Measurements from ENCODE around the gene GPRIN3.
"Not testable (repeated sequence)": the region's sequence is repeated elsewhere in the genome, so short reads cannot be mapped to it uniquely, and the experiment has no call there.

Gene GPRIN3

DNA sequence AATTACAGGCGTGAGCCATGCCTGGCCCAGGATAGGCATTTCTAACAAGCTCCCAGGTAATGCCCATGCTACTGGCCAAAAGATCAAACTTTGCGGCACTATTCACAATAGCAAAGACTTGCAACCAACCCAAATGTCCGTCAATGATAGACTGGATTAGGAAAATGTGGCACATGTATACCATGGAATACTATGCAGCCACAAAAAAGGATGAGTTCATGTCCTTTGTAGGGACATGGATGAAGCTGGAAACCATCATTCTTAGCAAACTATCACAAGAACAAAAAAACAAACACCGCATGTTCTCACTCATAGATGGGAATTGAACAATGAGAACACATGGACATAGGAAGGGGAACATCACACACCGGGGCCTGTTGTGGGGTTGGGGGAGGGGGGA lies 1.6 kb upstream of the GPRIN3 start:
- not testable (repeated sequence) for DNase-seq

DNA sequence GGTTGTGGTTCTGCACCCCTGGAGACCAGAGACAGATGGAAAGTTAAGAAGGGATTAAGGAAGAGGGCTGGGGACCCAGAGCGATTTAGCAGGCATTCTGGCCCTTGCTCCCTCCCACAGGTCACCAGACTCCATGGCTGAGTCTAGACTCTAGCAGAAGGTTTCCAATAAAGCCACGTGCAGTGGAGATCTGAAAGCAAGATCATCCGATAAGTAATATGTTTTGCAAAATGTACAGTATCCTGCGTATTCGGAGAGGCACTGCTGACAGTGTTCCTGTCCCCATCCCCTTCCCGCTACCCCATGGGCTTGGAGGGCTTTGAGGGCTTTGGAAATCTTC lies 531 bp upstream of the GPRIN3 start:
- no peak for DNase-seq

DNA sequence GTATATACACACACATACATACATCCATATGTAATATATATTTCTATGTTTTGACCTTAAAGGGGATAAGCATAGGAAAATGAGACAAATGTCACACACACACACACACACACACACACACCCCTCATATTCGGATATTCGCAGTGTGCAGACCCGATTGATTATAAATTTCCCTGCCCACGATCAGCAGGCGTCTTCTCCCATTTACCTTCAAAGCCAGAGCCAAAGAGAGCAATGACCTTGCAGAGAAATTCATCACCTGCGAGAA lies 488 bp downstream of the GPRIN3 start:
- DNase-seq = no peak

DNA sequence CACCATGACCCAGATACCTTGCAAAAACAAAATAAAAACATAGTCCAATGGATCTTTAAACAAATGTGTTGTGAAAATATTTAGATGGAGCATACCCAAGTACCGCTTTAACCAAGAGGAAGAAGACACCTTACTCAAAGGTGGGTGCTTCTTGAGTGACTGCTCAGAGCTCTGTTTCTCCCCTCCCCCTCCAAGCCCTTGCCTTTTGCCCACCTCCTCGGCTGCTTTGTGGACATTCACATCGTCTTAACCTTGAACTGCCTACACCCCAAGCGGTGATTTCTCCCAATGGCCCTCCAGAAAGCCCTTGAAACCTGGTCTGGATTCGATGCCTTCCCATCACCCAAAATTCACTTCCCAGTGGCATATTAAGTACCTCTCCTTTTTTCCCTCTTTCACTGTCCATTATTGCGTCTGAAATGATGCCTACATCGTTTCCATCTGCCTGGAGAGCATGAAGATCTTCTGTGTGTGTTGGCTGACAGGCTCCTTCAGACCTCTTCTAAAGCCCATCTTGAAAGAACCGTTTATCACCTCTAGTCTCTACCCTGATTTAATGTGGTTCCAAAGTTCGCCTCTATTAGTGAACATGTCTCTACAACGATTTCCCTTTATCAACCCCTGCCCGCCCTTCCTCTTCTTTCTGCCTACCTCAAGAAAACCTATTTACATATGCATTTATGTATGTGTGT lies 968 bp downstream of the GPRIN3 start:
- no peak for DNase-seq

DNA sequence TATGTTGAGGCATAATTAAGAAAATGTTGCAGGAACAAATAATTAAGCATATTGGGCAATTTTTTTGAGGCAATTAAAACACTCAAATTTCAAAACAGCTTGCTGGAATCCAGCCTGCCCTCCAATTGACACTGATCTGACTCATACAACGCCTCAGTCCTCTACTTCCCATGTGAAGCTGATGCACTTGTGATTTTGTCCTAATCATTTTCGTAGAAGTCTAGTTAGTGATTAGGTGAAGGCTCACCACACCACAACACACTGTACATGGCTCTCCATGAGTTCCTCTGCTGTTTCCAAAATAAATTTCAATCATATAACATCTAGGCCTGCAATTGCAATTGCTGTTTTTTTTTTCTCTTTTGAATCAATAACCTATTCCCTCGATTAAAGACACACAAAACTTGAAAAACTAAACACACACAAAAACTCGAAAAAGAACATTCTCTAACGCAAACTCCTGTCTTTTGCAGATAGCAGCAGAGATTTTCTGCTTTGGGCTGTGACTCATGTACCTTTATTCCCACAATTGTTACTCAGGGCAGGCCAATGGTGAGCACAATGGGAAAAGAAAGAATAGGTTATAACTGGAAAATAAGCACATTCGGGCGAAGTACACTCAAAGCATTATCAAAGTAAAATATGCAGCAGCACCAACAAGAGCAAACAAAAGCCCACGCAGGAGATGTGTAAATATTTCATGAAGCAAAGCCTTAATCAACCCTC lies 1.7 kb downstream of the GPRIN3 start:
- DNase-seq = no peak

DNA sequence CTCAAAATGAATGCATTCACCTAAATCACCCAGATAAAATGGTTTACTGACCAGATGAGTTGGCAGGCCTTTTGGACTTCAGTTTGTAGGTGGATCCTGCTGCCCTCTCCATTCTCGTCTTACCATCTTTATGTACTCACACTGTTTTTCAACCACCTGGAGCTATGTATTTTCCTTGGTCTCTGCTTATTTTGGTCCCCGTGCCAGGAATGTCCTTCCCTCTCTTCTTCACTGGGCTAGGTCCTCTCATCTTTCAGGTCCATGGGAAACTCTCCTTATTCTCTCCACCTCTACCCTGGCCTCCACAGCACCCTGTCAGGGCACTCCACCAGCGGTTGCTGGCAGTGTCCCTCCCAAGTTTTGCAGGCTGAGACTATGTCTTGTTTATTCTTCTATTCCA lies 2.6 kb downstream of the GPRIN3 start:
- DNase-seq = no peak

DNA sequence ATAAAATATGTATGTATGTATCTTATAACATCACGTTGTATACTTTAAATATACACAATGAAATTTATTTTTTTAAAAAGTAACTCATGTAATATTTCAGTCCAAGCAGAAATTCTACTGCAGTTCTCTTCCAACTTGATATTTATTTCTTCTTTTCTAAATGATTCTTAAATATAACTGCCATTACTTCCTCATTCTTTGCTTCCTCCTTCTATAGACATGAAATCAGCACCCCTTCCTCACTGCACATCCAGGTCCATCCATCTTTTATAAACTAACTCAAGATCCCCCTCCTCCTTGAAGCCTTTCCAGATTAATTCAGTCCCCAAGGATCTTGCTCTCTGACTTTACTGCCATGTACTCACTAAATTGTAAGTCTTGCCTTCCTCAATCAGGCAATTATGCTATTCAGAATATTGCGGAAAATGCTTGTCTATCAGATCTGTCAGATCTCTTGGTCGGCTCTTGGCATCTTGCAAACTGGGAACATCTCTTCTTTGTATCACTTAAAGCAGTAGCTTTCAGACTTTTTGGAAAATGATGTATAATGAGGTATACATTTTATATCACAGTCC lies 3.7 kb downstream of the GPRIN3 start:
- no peak for DNase-seq

DNA sequence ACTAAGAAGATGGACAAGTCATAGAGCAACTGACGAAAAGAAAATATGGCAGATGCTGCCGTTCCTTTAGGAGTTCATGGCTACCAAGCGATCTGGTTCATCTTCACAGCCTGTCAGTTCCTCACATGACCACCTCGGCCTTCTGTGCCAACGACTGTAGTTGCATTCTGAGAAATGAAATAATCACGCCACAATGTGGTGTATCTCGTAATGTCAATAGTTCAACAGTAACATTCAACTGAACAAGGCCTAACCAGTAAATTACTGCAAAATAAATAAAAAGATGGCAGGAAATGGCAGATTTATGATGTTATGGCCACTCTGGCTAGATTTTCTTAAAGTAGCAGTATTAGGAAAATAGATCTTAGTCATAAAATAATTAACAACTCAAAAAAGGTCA lies 4.4 kb downstream of the GPRIN3 start:
- DNase-seq = no peak

DNA sequence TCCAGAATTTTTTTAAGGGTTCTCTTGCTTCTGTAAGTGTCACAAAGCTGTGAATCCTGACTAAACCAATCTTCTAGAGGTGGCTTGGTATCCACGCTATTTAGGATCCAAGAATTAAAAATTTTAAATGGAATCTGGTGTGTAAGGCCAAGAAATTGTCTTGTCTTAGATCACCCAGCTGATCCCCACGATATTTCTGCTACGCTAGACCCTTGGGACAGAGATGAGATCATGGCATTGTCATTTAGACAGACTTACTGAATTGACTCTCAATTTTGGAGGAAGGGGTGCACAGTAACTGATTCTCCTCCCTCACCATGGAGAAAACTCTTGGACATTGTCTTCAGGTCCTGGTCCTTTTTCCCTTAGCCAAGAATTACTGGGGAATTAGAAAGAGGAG lies 5.7 kb downstream of the GPRIN3 start:
- no peak for DNase-seq

DNA sequence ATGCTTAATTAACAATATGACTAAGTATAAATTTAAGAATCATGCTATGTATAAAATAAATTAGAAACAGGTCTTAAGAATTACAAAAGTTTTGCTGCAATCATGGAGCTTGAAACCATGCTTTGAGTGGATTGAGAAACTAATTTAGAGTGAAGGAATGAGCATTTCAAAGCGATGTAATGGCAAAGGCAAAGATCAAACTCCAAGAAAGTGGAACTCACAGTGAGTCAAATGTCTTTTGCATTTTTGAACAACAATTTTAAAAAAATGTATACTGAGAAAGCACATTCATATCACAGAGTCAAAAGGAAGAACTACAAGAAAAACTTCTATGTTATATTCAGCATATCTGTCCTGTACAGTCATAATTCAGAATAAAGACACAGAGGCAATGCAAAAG lies 6.6 kb downstream of the GPRIN3 start:
- no peak for DNase-seq

DNA sequence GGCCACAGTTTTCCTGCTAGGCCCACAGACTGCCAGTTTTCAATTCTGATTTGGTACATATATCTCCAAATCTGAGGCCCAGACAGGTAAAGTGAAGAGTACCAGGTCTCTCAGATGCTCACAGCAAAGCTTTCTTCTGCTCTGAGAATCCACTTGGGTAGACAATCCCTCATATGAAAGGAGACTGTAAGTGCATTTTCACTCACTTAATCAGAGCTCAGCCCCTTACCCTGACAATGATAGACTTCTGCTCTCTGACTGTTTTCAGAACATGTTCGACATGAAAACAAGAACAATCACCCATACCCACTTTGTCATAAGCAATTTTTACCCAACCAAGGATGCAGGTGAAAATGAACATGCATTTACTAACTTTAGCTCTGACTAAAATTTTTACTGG lies 7.1 kb downstream of the GPRIN3 start:
- no peak for DNase-seq

DNA sequence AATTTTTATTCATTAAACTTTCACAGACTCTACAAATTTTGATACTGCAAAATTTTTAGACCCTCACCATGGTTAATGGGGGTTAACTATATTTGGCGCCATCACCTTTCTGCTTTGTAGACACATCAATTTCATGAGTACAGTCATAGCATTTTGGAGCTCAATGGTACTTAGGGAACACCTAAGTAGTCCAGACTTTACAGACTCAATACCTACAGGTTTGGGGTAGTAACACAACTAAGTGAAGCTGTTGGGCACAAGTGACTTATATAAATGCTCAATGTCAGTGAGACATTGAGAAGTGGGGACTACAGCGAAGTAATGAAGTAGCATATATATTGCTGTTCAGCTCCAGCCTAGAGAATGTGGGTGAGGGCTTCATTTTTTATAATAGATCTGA lies 7.5 kb downstream of the GPRIN3 start:
- no peak for DNase-seq

DNA sequence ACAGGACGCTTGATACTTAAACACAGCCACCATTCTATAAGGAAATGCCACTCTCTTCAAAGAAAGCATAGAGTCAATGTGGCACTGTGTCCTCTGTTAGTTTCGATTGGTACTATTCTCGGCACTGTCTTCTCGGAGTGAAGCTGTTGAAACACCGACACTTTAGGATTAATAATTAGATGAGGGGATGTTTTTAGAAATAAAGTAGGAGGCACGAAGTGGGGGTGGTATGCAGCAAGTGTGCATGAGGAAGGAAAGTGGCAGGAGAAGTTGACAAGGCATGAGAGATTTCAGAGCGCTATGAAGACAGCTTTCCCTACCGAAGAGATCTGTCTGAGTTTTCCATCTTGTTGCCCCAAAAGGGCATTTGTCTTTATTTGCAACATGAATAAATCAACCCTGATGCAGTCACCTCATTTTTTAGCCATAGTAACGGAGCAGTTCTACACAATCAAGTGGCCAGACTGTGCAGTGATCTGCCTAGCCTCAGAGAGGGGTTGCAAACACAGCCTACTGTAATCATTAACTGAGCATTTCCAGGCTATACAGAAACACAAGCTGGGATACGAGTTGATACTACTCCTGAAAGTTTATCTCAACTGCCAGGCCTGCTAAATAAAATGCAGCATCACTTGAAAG lies 8.3 kb downstream of the GPRIN3 start:
- DNase-seq = no peak

DNA sequence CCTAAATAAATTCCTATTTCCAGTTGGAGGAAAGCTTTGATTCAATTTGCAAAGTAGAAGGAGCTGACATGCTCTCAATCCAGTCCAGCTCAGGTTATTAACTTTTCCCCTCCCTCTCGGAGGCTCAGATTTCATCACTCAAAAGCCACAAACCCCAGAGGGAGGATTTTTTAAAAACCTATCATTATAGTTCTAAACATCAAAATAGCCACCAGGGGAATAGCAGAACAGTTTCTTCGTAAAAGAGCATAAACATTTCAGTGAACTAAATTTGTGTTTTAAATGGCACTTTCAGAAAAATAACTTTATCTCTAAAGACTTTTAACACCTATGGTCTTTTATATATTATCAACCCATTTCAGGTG lies 8.8 kb downstream of the GPRIN3 start:
- no peak for DNase-seq

DNA sequence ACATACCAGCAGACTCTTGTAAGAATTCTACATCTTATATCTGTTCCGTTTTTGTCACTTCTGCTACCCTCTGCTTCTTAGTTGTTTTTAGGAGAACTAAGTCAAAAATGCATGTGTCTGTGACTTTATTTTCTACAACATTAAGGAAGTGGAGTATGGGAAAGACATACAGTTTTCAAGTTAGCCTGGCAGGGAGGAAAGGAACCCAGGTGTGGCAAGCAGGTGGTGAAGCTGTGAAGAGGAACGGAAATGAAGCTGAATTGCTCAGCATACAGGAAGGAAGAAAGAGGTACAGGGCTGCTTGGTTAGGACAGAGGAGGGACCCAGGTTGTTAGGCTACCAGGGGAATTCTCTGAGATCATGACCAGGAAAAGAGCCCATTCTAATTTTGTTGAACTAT lies 9.4 kb downstream of the GPRIN3 start:
- no peak for DNase-seq

DNA sequence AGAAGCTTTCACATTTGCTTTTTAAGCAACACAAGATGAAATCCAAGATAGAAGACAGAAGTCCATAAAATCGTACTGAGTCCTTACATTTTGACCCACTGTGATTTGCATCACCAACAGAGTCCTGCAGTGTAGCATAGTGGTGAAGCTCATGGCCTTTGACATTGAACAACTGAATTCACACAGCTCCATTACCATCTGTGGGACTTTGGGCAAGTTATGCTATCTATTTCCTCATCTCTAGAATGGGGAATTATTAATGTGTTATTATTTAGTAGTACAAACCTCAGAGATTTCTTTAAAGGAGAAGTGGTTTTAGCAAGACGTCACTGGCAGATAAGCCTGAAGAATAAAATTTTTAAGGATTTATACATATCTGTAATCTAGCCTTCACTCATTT lies 10.7 kb downstream of the GPRIN3 start:
- no peak for DNase-seq

DNA sequence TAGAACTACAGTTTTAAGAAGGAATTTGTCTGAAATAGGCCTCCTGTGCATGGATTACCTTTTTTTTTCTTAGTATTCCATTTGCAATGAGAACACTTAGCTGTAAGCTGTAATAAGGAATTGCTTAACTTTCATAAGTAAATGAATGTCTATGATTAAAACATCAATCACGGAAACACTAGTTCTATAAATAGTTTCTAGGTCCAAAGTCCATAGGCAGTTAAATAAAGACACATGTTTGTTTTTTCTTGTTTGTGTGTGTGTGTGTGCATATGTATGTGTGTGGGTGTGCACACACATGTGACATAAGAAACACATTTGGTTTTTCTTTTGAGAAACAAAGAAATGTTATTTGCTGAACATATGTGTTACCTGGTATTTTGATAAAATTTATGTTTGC lies 11.2 kb downstream of the GPRIN3 start:
- DNase-seq = no peak

DNA sequence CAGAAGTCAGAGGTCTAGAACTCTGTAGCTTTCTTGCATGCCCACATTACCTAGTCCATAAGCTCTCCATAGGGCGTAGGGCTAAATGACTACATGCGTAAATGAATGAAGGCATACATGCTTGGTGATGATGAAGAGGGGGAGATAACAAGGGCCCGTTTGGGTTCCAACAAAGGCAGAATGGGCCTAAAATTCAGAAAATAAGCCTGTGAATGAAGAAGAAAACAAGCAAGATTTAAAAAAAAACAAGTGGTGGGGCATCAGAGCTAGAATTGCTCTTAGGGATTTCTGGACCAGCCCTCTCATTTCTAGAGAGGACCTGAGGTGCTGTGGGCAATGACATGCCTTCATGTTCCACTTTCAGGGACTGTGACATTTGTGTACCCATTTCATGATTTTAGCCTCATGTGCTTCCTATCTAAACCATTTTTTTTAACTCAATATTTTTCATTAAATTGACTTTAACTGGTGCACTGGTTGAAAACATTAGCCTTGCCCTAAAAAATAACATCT lies 12.1 kb downstream of the GPRIN3 start:
- DNase-seq = no peak

DNA sequence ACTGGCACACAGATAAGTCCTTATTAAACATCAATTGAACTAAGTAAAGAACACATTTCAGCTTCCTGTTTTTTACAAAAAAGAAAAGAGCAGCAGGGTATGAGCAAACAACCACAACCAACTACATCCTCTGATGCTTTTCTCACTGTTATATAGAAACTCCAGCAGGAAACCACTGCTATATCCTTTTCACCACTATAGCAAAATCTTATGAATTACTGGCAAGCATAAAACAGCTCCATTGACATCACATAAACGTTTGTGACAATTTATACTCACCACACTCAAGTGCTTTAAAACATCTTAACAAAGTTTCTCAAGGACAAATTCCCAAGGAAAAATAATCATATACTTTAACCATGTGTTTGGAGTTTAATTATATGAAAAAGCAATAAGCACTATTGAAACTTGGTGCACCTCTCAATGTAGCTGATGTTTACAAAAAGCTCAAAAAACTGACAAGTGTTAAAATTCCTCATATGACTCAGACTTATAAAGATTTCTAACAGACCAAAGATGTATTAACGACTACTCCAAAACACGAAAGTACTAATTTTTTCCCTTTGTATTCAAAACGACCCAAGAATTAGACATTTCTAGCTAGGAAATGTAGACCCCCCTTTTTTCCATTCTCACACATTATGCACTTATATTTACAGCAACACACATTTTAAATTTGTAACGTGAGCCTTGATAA lies 12.9 kb downstream of the GPRIN3 start:
- DNase-seq = no peak

DNA sequence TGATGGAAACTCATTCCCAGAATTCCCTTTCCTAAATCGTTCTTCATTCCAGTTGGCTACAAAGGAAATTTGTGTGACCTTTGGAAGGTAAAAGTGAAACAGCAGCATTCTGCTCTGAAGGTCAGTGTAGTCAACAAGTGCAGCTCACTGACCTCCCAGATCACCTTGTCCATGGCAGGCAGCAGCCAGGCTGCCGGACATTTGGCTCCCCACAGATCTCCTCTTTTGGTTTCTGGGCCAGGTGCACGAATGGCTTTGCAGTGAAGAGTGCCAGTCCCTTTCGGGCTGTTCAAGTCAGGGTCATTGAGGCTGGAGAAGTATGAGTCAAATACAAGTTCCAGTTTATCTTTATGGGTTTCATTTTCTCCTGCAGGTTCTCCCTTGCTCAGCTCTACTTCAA lies 14.3 kb downstream of the GPRIN3 start:
- no peak for DNase-seq

DNA sequence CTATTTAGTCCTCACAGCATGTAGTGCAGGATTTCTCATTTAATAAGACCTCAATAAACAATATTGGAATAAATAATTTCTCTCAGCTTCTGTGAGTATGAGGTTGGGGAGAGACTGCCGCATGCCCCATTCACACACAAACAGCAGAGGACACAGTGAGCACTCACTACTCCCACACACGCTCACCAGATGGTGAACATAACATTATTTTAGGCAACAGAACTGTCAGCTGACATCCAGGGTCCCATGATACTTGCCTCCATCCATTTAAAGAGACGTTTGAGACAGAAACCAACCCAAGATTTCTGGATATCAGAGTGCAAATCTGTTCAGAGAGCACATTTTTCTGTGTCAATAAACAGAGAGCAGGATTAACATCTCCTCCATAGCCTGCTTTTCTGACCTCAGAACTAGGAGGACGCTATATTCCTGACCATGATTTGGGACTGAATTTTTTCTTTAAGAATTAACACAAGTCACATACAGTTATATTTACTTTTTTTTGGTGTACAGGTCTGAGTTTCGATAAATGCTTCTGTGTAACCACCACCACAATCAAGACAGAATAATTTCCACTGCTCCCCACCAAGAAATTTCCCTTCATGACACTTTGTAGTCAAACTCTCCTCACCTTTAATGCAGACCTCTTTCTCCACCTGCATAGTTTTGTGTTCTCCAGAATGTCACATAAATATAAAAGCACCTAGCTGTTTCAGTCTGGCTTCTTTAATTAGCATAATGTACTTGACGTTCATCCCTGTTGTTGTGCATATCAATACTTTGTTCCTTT lies 16.7 kb downstream of the GPRIN3 start:
- DNase-seq = no peak

DNA sequence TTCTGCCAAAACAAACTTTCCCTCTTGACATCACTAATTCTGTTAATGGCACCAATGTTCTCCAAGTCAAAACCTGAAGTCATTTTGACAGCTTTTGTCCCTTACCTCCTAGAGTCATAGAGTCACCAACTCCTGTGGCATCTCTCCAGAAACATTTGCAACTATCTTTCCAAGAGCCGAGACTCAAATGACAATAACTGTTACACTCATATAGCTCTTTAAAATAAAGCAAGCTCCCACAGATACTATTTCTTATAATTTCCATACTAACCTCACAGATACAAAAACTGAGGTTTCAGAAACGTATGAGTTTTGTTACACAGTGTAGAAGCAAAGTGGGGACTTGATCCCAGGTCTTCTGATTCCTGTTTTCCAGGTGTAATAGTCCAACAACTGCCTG lies 18.3 kb downstream of the GPRIN3 start:
- DNase-seq = no peak

DNA sequence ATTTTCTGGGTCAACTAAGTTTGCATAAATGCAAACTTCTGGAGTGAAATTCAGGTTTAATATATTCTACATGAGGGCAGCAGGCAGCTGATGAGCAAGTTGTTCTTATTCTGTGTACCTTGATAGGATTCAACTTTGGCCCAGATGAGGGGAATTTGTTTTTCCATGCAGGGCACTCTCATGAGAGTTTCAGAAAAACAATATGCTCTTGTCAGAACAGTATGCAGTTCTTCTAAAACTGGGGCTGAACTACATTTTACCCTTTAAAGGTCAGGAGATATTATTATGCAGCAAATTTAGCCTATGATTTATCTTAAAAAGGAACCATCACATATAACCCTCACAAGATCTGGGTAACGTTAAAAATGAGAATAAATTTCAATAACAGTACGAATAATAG lies 19.2 kb downstream of the GPRIN3 start:
- no peak for DNase-seq

Data from NCI-H1436 treated with DMSO at 0.1 percent for 48 hours (cell line).